ENCODE measurements around the gene PCDH9.

GRCh38 chr13:67168384-67168783, 61.8 kb downstream of the PCDH9 start:
- TF ChIP-seq CTCF (IDR thresholded peaks at IDR 0.05; ENCODE audit: low read depth, low read length): no peak
- TF ChIP-seq POLR2A (IDR thresholded peaks at IDR 0.05; ENCODE audit: extremely low read depth, insufficient read length): no peak
